ENCODE measurements around the gene RAI1.

The RAI1 gene

DNA sequence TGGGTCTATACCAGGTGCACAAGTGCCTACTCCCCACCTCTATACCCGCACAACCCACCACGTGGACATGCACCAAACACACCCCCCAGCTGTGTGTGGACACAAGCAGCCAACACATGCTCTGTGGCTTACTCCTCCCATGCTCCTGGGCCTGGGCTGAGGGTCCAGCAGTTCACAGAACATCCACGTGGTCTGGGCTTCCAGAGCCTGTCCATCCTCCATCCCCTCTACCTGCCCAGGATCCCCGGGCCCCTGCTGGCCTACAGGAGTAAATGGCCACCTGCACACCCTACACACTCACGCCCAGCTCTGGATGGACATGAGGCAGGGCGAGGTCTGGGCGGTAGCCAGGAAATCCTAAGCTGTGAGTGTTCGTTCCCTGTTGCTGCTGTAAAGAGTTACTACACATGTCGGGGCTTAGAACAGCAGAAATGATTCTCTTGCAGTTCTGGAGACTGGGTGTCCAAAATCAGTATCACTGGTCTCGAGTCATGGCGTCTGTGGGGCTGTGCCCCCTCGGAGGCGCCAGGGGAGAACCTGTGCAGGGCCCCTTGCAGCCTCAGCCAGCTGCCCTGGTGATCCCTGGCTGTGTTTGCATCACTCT lies 15.0 kb upstream of the RAI1 start:
- TF ChIP-seq, protein P1, sequence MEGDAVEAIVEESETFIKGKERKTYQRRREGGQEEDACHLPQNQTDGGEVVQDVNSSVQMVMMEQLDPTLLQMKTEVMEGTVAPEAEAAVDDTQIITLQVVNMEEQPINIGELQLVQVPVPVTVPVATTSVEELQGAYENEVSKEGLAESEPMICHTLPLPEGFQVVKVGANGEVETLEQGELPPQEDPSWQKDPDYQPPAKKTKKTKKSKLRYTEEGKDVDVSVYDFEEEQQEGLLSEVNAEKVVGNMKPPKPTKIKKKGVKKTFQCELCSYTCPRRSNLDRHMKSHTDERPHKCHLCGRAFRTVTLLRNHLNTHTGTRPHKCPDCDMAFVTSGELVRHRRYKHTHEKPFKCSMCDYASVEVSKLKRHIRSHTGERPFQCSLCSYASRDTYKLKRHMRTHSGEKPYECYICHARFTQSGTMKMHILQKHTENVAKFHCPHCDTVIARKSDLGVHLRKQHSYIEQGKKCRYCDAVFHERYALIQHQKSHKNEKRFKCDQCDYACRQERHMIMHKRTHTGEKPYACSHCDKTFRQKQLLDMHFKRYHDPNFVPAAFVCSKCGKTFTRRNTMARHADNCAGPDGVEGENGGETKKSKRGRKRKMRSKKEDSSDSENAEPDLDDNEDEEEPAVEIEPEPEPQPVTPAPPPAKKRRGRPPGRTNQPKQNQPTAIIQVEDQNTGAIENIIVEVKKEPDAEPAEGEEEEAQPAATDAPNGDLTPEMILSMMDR (IDR thresholded peaks at IDR 0.05; ENCODE audit: control insufficient read depth, extremely low read depth, insufficient read depth) = no peak
- no peak overlapping the region for H3K4me3 ChIP-seq (ENCODE audit: low read depth, low read length)
- no peak for DNase-seq (ENCODE audit: low read depth)

DNA sequence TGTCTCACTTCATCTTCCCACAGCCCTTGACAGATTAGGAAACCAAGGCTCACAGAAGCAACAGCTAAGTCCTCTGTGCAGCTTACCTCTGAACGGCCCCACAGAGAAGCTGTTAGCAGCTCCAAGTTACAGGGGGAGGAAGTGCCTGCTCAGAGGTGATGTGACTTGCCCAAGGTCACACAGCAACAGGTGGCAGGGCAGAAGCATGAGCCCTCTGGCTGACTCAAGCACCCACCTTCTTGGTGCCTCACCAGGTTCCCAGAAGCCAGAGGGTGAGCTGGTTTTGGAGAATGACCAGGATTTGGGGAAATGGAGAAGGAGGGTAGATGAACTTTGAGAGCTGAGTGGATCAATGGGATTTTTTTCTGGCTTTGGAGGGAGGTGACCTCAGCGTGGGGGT lies 14.0 kb upstream of the RAI1 start:
- H3K4me3 ChIP-seq (ENCODE audit: low read depth, low read length) = no peak overlapping the region
- TF ChIP-seq, protein P1 (IDR thresholded peaks at IDR 0.05; ENCODE audit: control insufficient read depth, extremely low read depth, insufficient read depth) = no peak
- DNase-seq (ENCODE audit: low read depth) = no peak

DNA sequence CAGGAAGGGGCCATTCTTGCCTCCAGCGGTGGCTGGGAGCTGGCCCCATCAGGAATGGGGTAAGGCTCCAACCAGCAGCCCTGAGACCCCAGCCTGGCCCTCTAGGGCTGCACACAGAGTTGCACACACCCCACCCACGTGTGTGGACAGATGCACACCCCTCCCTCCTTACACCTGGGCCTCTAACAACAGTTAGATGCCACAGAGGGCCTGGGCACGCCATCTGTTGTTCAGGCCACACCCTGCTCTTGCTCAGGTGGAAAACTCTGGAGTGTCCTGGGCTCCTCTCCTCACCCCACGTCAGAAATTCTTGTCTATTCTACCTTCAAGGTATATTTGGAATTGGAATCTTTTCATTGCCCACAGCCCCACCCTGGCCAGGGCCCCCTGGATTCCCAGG lies 13.3 kb upstream of the RAI1 start:
- TF ChIP-seq, protein P1 (IDR thresholded peaks at IDR 0.05; ENCODE audit: control insufficient read depth, extremely low read depth, insufficient read depth) = no peak
- no peak for DNase-seq (ENCODE audit: low read depth)
- no peak overlapping the region for H3K4me3 ChIP-seq (ENCODE audit: low read depth, low read length)

DNA sequence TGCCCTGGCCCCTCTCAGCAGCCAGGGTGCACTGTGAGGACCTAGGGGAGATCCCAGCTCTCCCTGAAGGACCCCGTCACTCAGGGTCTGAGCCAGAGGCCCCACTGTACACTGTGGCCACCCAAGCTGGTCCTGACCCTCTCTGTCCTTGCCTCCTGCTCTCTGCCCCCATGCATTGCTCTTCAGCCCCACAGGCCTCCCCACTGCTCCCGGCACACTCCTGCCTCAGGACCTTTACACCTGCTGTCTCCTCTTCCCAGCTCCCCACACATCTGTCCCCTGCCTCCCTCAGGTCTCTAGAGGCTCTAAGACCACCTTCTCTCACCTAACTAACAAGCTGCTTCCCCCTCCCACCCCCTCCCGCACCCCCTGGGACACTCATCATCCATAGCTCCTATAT lies 12.9 kb upstream of the RAI1 start:
- H3K4me3 ChIP-seq (ENCODE audit: low read depth, low read length) = no peak overlapping the region
- DNase-seq (ENCODE audit: low read depth) = no peak
- TF ChIP-seq, protein P1 (IDR thresholded peaks at IDR 0.05; ENCODE audit: control insufficient read depth, extremely low read depth, insufficient read depth) = no peak

DNA sequence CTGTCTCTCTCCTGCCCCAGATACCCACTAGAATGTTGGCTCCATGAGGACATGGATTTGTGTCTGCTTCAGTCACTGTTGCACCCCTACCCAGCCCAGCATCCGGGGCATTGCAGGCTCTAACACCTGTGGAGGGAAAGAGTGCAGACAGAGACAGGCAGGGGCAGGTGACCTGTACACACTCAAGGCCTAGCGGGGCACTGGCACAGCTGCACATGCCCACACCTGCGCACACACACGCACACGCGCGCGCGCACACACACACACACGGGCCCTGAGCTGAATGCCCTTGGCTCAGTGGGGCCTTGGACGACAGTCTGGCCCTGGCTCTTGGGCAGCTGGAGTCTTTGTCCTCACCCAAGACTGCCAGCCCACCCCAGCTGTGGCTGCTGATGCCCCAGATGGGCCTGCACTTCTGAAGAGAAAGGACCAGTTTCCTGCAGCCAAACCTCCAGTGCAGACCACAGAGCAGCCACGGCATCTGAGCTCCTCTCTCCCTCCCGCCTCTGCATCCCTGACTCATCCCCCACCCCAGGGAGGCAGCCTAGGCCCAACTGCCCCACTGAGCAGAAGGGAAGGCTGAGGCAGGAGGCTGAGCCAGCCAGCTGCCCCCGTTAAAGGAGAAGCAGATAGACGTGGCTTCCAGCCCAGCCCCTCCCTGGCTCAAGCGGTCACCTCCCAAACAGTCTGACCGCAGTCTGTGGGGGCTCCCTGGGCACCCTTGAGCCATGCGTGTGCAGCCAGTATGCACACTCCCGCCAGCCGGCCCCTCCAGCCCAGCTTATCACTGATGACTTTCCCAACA lies 12.3 kb upstream of the RAI1 start:
- TF ChIP-seq, protein P1 (IDR thresholded peaks at IDR 0.05; ENCODE audit: control insufficient read depth, extremely low read depth, insufficient read depth) = no peak
- DNase-seq (ENCODE audit: low read depth) = no peak
- H3K4me3 ChIP-seq (ENCODE audit: low read depth, low read length) = no peak overlapping the region

DNA sequence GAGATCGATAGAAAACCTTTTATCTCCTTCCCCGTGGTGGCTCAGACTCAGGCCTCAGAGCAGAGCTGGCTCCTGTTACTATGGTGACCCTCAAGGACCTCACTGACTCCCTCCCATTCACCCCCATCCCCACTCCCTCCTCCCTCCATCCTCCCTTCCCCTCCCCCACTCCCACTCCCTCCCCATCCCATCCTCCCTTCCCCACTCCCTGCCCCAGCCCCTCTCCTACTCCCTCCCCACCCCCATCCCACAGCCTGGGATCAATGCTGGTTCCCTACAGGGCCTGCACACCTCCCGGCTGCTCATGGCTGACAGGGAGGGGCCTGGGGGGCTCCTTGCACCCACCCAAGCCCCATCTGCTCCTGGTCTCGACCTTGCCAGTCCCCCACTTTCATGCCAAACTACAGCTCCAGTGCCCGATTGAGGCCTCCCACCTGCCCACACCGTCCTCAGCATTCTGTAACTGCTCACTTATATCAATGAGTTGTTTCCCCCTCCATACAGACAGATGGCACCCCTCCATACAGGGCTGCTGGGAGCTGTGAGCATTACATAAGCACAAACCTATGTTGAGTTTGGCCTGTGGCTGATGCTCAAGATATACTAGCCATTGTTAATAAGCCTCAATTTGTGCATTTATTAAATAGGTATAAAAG lies 11.6 kb upstream of the RAI1 start:
- TF ChIP-seq, protein P1 (IDR thresholded peaks at IDR 0.05; ENCODE audit: control insufficient read depth, extremely low read depth, insufficient read depth) = no peak
- DNase-seq (ENCODE audit: low read depth) = no peak
- H3K4me3 ChIP-seq (ENCODE audit: low read depth, low read length) = no peak overlapping the region
